CD14-positive monocyte (primary cell): ENCODE data around the gene TYK2. TPM values are rescaled to one million over a fixed set of nuclear protein-coding genes. Genes with fewer than 3 reads are reported as not detected.
"Not testable (repeated sequence)": the region's sequence is repeated elsewhere in the genome, so short reads cannot be mapped to it uniquely, and the experiment has no call there.

Experiments used
- DNase-seq, 3 donors: peaks; one replicate each; pipeline ENCODE4 v3.0.0-alpha.2; 2011 to 2022
- H2AFZ ChIP-seq: 2 replicates; pipeline ENCODE4 v1.6.0; 2012; ENCODE audit warnings: mild to moderate bottlenecking, low read depth, low read length, inconsistent platforms; ENCODE audit not compliant: insufficient read depth, poor library complexity, severe bottlenecking
- H3K27ac ChIP-seq, 2 donors: 1 replicate in 1 of 2; 2 replicates in 1 of 2; pipeline ENCODE4 v1.5.1; 2012 to 2013; ENCODE audit warnings: low read length in 2 of 2, control low read depth in 1 of 2, inconsistent platforms in 1 of 2, low read depth in 1 of 2, mild to moderate bottlenecking in 1 of 2
- H3K27me3 ChIP-seq, 2 donors: one replicate each; pipeline versions ENCODE4 v1.6.0 to v1.6.1; 2011 to 2013; ENCODE audit warnings: low read length in 2 of 2; ENCODE audit not compliant: control insufficient read depth in 2 of 2, insufficient read depth in 2 of 2
- H3K36me3 ChIP-seq, 2 donors: replicated peaks in 1 of 2; 1 replicate in 1 of 2; 2 replicates in 1 of 2; pipeline versions ENCODE4 v1.5.1 to v1.6.1; 2012 to 2013; ENCODE audit warnings: low read length in 2 of 2, control low read depth in 1 of 2, inconsistent platforms in 1 of 2, mild to moderate bottlenecking in 1 of 2; ENCODE audit not compliant: insufficient read depth in 2 of 2, control insufficient read depth in 1 of 2
- H3K4me1 ChIP-seq, 2 donors: 1 replicate in 1 of 2; 2 replicates in 1 of 2; pipeline versions ENCODE4 v1.5.1 to v1.6.1; 2012 to 2013; ENCODE audit warnings: low read length in 2 of 2, control low read depth in 1 of 2, inconsistent platforms in 1 of 2, mild to moderate bottlenecking in 1 of 2, moderate library complexity in 1 of 2; ENCODE audit not compliant: insufficient read depth in 2 of 2, control insufficient read depth in 1 of 2
- H3K4me2 ChIP-seq: replicated peaks from 2 replicates; pipeline ENCODE3; 2012; ENCODE audit warnings: low read length, moderate library complexity, mild to moderate bottlenecking; ENCODE audit not compliant: poor library complexity, severe bottlenecking; ENCODE audit errors: extremely low read depth
- H3K4me3 ChIP-seq, 3 experiments: fragments of 200-600 bp in 1 of 3; sonication (generic) in 1 of 3; replicated peaks in 1 of 3; 1 replicate in 2 of 3; 2 replicates in 1 of 3; pipeline ENCODE4 v1.5.1; 2011 to 2013; ENCODE audit warnings: low read length in 3 of 3, mild to moderate bottlenecking in 3 of 3, control low read depth in 2 of 3, low read depth in 2 of 3, inconsistent platforms in 1 of 3, moderate library complexity in 1 of 3
- H3K79me2 ChIP-seq: 2 replicates; pipeline ENCODE4 v1.6.0; 2012; ENCODE audit warnings: mild to moderate bottlenecking, control low read depth, inconsistent platforms, low read length, moderate library complexity; ENCODE audit not compliant: insufficient read depth
- H3K9ac ChIP-seq: 2 replicates; pipeline ENCODE4 v1.6.0; 2017; ENCODE audit warnings: low read length, mild to moderate bottlenecking; ENCODE audit not compliant: insufficient read depth, poor library complexity, severe bottlenecking
- H3K9me3 ChIP-seq, 2 donors: replicated peaks in 1 of 2; 1 replicate in 1 of 2; 2 replicates in 1 of 2; pipeline versions ENCODE4 v1.5.1 to v1.6.1; 2012 to 2013; ENCODE audit warnings: low read length in 2 of 2, control low read depth in 1 of 2; ENCODE audit not compliant: control insufficient read depth in 1 of 2, insufficient read depth in 1 of 2
- H4K20me1 ChIP-seq: 2 replicates; pipeline ENCODE4 v1.6.0; 2012; ENCODE audit warnings: mild to moderate bottlenecking, low read length, control low read depth, moderate library complexity; ENCODE audit not compliant: insufficient read depth
- H3K27ac Mint-ChIP-seq, 7 donors: one replicate each; pipeline ENCODE4 v1.8.0; 2020; ENCODE audit warnings: mild to moderate bottlenecking in 7 of 7, mixed read lengths in 7 of 7, moderate library complexity in 6 of 7, inconsistent platforms in 2 of 7
- H3K27me3 Mint-ChIP-seq, 3 donors: one replicate each; pipeline ENCODE4 v1.8.0; 2021 to 2022; ENCODE audit warnings: low read depth in 3 of 3, mild to moderate bottlenecking in 3 of 3, mixed read lengths in 3 of 3, moderate library complexity in 3 of 3, inconsistent platforms in 1 of 3
- H3K36me3 Mint-ChIP-seq, 2 donors: one replicate each; pipeline ENCODE4 v1.8.0; 2020; ENCODE audit warnings: mixed read lengths in 2 of 2, inconsistent platforms in 1 of 2, mild to moderate bottlenecking in 1 of 2
- H3K4me1 Mint-ChIP-seq: one replicate; pipeline ENCODE4 v1.8.0; 2020; ENCODE audit warnings: mild to moderate bottlenecking, mixed read lengths
- H3K4me3 Mint-ChIP-seq, 2 donors: one replicate each; pipeline ENCODE4 v1.8.0; 2020; ENCODE audit warnings: mild to moderate bottlenecking in 2 of 2, mixed read lengths in 2 of 2, moderate library complexity in 1 of 2
- H3K9me3 Mint-ChIP-seq, 7 donors: one replicate each; pipeline ENCODE4 v1.8.0; 2020 to 2022; ENCODE audit warnings: mixed read lengths in 7 of 7, mild to moderate bottlenecking in 6 of 7, moderate library complexity in 6 of 7, inconsistent platforms in 2 of 7
- CTCF ChIP-seq: fragments of 200-600 bp; IDR thresholded peaks from one replicate; pipeline ENCODE4 v1.8.0; 2022; ENCODE audit warnings: antibody characterized with exemption, mild to moderate bottlenecking
- WGBS: methylation state at CpG from one replicate; pipeline ENCODE4 v1.1.5; 2013; ENCODE audit warnings: missing lambda C conversion rate; ENCODE audit not compliant: insufficient coverage; 5-methylcytosine and 5-hydroxymethylcytosine counted together
- intact Hi-C, 2 donors: fragments of 100-400 bp; cut with micrococcal nuclease; formaldehyde crosslinking; loops; one replicate each; pipeline versions ENCODE4 v1.15.0 to v1.15.1; 2023
- polyA plus RNA-seq, 3 donors: library from polyadenylated mRNA; depleted of rRNA in 1 of 3; unstranded in 2 of 3; stranded (reverse) in 1 of 3; fragments of 300-500 nt in 2 of 3; fragments of >200 nt in 1 of 3; fragmentation: Illumina TruSeq in 2 of 3; gene quantifications; 1 replicate in 2 of 3; 2 replicates in 1 of 3; pipeline ENCODE4 v1.2.3, GENCODE V29; 2012 to 2021

The TYK2 gene
- polyA plus RNA-seq, 3 donors = 82.9 to 441 (median 113) TPM

GRCh38 chr19:10379880-10380312 lies 476 bp downstream of the TYK2 start:
- H3K4me1 Mint-ChIP-seq = peaks cover 45% of the 10 kb centered on the region
- Histone ChIP-seq H3K9ac (peak overlapping the region; percentile 87), H3K9me3 (no peaks in the 10 kb centered on the region), H3K4me3 (peak overlapping the region; percentile 84 to 98 (median 87)), H3K36me3 (peaks cover 16 to 17% of the 10 kb centered on the region in 2 donors), H2AFZ (peak overlapping the region; percentile 84), H4K20me1 (peaks cover 6% of the 10 kb centered on the region), H3K27ac (peak overlapping the region; percentile 91 to 98), H3K4me2 (peak overlapping the region; percentile 92), H3K4me1 (peaks cover 54 to 58% of the 10 kb centered on the region in 2 donors), H3K79me2 (peaks cover 40% of the 10 kb centered on the region), H3K27me3 (no peaks in the 10 kb centered on the region)
- WGBS = 0% methylated on average over 6 of the region's 10 CpGs
- no peaks in the 10 kb centered on the region for H3K9me3 Mint-ChIP-seq
- peaks cover 0 to 2% (median 2%) of the 10 kb centered on the region in 3 donors for H3K27me3 Mint-ChIP-seq
- no peak for TF ChIP-seq CTCF
- H3K27ac Mint-ChIP-seq = peak overlapping the region; percentile 95 to 100 (median 98)
- DNase-seq = peak; percentile 27 to 62 (median 30)
- intact Hi-C loops = loop anchor here in 1 of 2 donors (2.0 to 5.0 kb wide), 2 partner anchors 33 to 109 kb away; partner anchors contain the start of gene ICAM1
- peak overlapping the region; percentile 93 to 95 for H3K4me3 Mint-ChIP-seq
- peaks cover 16 to 35% of the 10 kb centered on the region in 2 donors for H3K36me3 Mint-ChIP-seq

GRCh38 chr19:10378124-10378523 lies 2.2 kb downstream of the TYK2 start:
- Mint-ChIP-seq H3K9me3 (no peaks in the 10 kb centered on the region), H3K36me3 (peaks cover 21 to 45% of the 10 kb centered on the region in 2 donors), H3K4me1 (peaks cover 56% of the 10 kb centered on the region), H3K27ac (peak overlapping the region in 2 of 7 donors; percentile 40 to 61), H3K4me3 (no peak overlapping the region), H3K27me3 (peaks cover 0 to 2% (median 2%) of the 10 kb centered on the region in 3 donors)
- no peak overlapping the region for H2AFZ ChIP-seq
- H3K27me3 ChIP-seq = no peaks in the 10 kb centered on the region
- H3K4me2 ChIP-seq = no peak overlapping the region
- WGBS = 76% methylated on average over 6 of the region's 8 CpGs
- H4K20me1 ChIP-seq = peaks cover 6% of the 10 kb centered on the region
- no peak overlapping the region for H3K9ac ChIP-seq
- intact Hi-C loops = no loop called here
- peaks cover 16 to 17% of the 10 kb centered on the region in 2 donors for H3K36me3 ChIP-seq
- H3K79me2 ChIP-seq = peaks cover 43% of the 10 kb centered on the region
- no peaks in the 10 kb centered on the region for H3K9me3 ChIP-seq
- peak overlapping the region in 1 of 2 donors; percentile 44 for H3K27ac ChIP-seq
- peaks cover 63 to 70% of the 10 kb centered on the region in 2 donors for H3K4me1 ChIP-seq
- H3K4me3 ChIP-seq = no peak overlapping the region
- TF ChIP-seq CTCF = no peak
- DNase-seq = peak in 2 of 3 donors; percentile 26 to 47

- H2AFZ ChIP-seq, H3K9ac ChIP-seq, H3K27me3 Mint-ChIP-seq, DNase-seq, H3K4me2 ChIP-seq, H4K20me1 ChIP-seq, H3K9me3 ChIP-seq, H3K4me3 ChIP-seq, H3K4me3 Mint-ChIP-seq, intact Hi-C loops, H3K9me3 Mint-ChIP-seq, H3K27ac ChIP-seq, H3K27me3 ChIP-seq: not testable (repeated sequence)
- H3K36me3 ChIP-seq = peaks cover 16 to 17% of the 10 kb centered on the region in 2 donors
- H3K4me1 ChIP-seq = peaks cover 64 to 69% of the 10 kb centered on the region in 2 donors
- Mint-ChIP-seq H3K4me1 (peaks cover 56% of the 10 kb centered on the region), H3K27ac (peak overlapping the region in 2 of 7 donors; percentile 19 to 74), H3K36me3 (peaks cover 21 to 48% of the 10 kb centered on the region in 2 donors)
- WGBS = 100% methylated on average over 2 of the region's 2 CpGs
- peaks cover 48% of the 10 kb centered on the region for H3K79me2 ChIP-seq
Observed at GRCh38 chr19:10377140-10377640, 3.2 kb downstream of the TYK2 start.
